Nephron progenitor cell (in vitro differentiated cells): ENCODE results near the gene MGMT.
A peak's percentile ranks its signal among the peaks of the same experiment; 100 is the strongest.

Experiments
- DNase-seq: peaks from one replicate; pipeline ENCODE4 v3.0.0; 2021
- H3K27ac Mint-ChIP-seq: 2 replicates; pipeline ENCODE4 v1.8.0; 2021; ENCODE audit warnings: mild to moderate bottlenecking, moderate library complexity, mixed read lengths
- H3K27me3 Mint-ChIP-seq: 2 replicates; pipeline ENCODE4 v1.8.0; 2021; ENCODE audit warnings: mild to moderate bottlenecking, low read depth, mixed read lengths; ENCODE audit not compliant: poor library complexity
- H3K36me3 Mint-ChIP-seq: 2 replicates; pipeline ENCODE4 v1.8.0; 2021; ENCODE audit warnings: low read depth, mixed read lengths
- H3K4me1 Mint-ChIP-seq: 2 replicates; pipeline ENCODE4 v1.8.0; 2021; ENCODE audit warnings: mixed read lengths
- H3K4me3 Mint-ChIP-seq: 2 replicates; pipeline ENCODE4 v1.8.0; 2021; ENCODE audit warnings: mild to moderate bottlenecking, moderate library complexity, mixed read lengths
- H3K9me3 Mint-ChIP-seq: 2 replicates; pipeline ENCODE4 v1.8.0; 2021; ENCODE audit warnings: mild to moderate bottlenecking, moderate library complexity, mixed read lengths
- CTCF ChIP-seq: fragments of 200-600 bp; sonication (generic); IDR thresholded peaks from 2 replicates; pipeline ENCODE4 v1.5.0; 2021; ENCODE audit warnings: antibody characterized with exemption

Gene MGMT

GRCh38 chr10:129656642-129657041, 189.6 kb downstream of the MGMT start:
- Mint-ChIP-seq H3K36me3 (peaks cover 5% of the 10 kb centered on the region), H3K9me3 (no peaks in the 10 kb centered on the region), H3K4me1 (peaks cover 69% of the 10 kb centered on the region), H3K27me3 (peaks cover 3% of the 10 kb centered on the region), H3K4me3 (no peak overlapping the region), H3K27ac (no peak overlapping the region)
- DNase-seq, result no peak
- no peak for TF ChIP-seq CTCF

- Mint-ChIP-seq H3K9me3 (no peaks in the 10 kb centered on the region), H3K4me1 (peaks cover 69% of the 10 kb centered on the region), H3K27me3 (peaks cover 3% of the 10 kb centered on the region), H3K27ac (peak overlapping the region; percentile 39), H3K36me3 (peaks cover 4% of the 10 kb centered on the region), H3K4me3 (no peak overlapping the region)
- TF ChIP-seq CTCF, result no peak
- no peak for DNase-seq
Observed at GRCh38 chr10:129657297-129658017, 190.4 kb downstream of the MGMT start.

- TF ChIP-seq CTCF, result peak; percentile 39
- DNase-seq, result no peak
- peaks cover 3% of the 10 kb centered on the region for H3K27me3 Mint-ChIP-seq
- H3K4me3 Mint-ChIP-seq, result no peak overlapping the region
- peaks cover 6% of the 10 kb centered on the region for H3K36me3 Mint-ChIP-seq
- H3K9me3 Mint-ChIP-seq, result peaks cover 5% of the 10 kb centered on the region
- no peak overlapping the region for H3K27ac Mint-ChIP-seq
- H3K4me1 Mint-ChIP-seq, result peaks cover 59% of the 10 kb centered on the region
Observed at GRCh38 chr10:129658376-129659072, 191.5 kb downstream of the MGMT start.

- Mint-ChIP-seq H3K36me3 (peaks cover 12% of the 10 kb centered on the region), H3K4me1 (peaks cover 59% of the 10 kb centered on the region), H3K27ac (peak overlapping the region; percentile 66), H3K27me3 (peaks cover 3% of the 10 kb centered on the region), H3K9me3 (peaks cover 13% of the 10 kb centered on the region), H3K4me3 (no peak overlapping the region)
- TF ChIP-seq CTCF, result no peak
- DNase-seq, result no peak
Observed at GRCh38 chr10:129659508-129660268, 192.6 kb downstream of the MGMT start.

GRCh38 chr10:129660569-129660968, 193.5 kb downstream of the MGMT start:
- Mint-ChIP-seq H3K27ac (no peak overlapping the region), H3K4me1 (peaks cover 55% of the 10 kb centered on the region), H3K4me3 (no peak overlapping the region), H3K27me3 (peaks cover 3% of the 10 kb centered on the region), H3K9me3 (peaks cover 19% of the 10 kb centered on the region), H3K36me3 (peaks cover 17% of the 10 kb centered on the region)
- no peak for TF ChIP-seq CTCF
- DNase-seq, result no peak
